Measurements from ENCODE around the gene LNPEP. TPM values are rescaled to one million over a fixed set of nuclear protein-coding genes. Genes with fewer than 3 reads are reported as not detected.

The LNPEP gene
- total RNA-seq, 6 experiments from 2014 or later = 7.5 to 11.2 (median 9.9) TPM

DNA sequence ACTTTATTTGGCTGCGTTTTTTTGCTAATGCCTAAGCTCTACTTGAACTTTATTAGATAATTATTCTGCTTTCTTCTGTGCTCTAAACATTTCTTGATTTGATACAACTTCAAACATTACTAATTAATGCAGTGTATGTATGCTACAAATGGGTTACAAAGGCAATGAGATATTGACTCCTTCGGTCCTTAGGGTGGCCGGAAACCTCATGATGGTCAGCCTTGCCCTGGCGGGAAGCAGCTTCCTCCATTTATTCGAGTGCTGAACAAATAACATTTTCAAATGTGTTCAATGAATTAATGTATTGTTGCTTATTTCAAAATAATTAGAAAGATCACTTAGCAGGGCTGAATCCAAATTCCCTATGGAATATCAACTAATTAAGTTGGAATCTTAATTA is 3.9 kb upstream of the LNPEP start:
- H3K27me3 ChIP-seq = no peaks in the 10 kb centered on the region
- ATAC-seq (no peak), DNase-seq (no peak)
- H3K27ac ChIP-seq = no peak overlapping the region
- no peak for TF ChIP-seq POLR2A (IDR thresholded peaks at IDR 0.05)
- TF ChIP-seq, protein P1, sequence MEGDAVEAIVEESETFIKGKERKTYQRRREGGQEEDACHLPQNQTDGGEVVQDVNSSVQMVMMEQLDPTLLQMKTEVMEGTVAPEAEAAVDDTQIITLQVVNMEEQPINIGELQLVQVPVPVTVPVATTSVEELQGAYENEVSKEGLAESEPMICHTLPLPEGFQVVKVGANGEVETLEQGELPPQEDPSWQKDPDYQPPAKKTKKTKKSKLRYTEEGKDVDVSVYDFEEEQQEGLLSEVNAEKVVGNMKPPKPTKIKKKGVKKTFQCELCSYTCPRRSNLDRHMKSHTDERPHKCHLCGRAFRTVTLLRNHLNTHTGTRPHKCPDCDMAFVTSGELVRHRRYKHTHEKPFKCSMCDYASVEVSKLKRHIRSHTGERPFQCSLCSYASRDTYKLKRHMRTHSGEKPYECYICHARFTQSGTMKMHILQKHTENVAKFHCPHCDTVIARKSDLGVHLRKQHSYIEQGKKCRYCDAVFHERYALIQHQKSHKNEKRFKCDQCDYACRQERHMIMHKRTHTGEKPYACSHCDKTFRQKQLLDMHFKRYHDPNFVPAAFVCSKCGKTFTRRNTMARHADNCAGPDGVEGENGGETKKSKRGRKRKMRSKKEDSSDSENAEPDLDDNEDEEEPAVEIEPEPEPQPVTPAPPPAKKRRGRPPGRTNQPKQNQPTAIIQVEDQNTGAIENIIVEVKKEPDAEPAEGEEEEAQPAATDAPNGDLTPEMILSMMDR (IDR thresholded peaks at IDR 0.05) = no peak
- no peaks in the 10 kb centered on the region for H3K36me3 ChIP-seq
- no peak overlapping the region for H3K4me3 ChIP-seq
- intact Hi-C loops (cut with DNase I) = no loop called here
- H3K9me3 ChIP-seq = peaks cover 0 to 2% (median 0%) of the 10 kb centered on the region in 4 donors
- H3K4me1 ChIP-seq = peaks cover 0 to 12% (median 7%) of the 10 kb centered on the region in 4 donors
- 65% methylated on average over 5 of the region's 5 CpGs for WGBS (ENCODE audit: insufficient coverage, low coverage, low lambda C conversion rate, missing lambda C conversion rate)

DNA sequence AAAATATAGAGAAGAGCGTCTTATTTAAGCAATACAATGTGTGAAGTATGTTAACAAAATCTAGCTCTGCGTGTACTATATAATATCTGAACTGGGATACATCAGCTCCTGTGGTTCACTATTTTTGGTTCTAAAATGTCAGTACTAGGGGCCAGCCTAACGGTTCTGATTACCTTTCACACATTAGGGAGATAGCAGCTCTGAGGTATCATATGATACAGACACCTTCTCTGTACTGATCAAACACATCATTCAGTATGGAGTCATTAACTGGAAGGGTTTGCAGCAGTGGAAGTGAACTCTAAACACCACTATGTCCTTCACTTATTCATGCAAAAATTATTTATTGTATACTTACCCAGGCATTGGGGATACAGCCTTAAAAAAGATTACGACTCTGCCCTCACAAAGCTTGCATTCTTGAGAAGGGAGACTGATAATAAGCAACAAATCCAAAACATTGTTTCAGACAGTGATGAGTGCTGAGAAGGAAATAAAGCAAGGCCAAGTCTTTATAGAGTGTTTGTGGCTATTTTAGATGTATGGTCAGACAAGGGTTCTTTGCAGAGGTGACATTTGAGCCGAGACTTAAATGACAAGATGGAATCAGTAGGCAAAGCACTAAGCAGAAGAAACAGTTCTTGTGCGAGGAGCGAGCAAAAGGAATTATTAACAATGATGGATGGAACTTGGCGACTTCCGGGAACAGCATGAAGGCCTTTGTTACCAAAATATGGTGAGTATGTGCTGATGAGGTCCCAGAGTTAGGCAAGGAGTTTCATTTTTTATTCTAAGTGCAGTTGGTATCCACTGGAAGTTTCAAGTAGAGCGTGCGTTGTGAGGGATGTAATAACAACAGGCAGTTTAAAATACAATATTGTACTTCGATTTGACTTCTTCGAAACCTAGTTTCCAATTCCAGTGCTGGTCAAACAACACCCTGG is 1.8 kb upstream of the LNPEP start:
- ATAC-seq (no peak), DNase-seq (no peak)
- Histone ChIP-seq H3K36me3 (no peaks in the 10 kb centered on the region), H3K27ac (peak overlapping the region; percentile 89 to 97 (median 92)), H3K4me3 (peak overlapping the region; percentile 81 to 87 (median 86)), H3K4me1 (peaks cover 0 to 20% (median 7%) of the 10 kb centered on the region in 4 donors), H3K9me3 (peaks cover 0 to 2% (median 0%) of the 10 kb centered on the region in 4 donors), H3K27me3 (no peaks in the 10 kb centered on the region)
- intact Hi-C loops (cut with DNase I) = no loop called here
- TF ChIP-seq, protein P1 (IDR thresholded peaks at IDR 0.05) = no peak
- no peak for TF ChIP-seq POLR2A (IDR thresholded peaks at IDR 0.05)
- 17% methylated on average over 13 of the region's 13 CpGs for WGBS (ENCODE audit: insufficient coverage, low coverage, low lambda C conversion rate, missing lambda C conversion rate)

DNA sequence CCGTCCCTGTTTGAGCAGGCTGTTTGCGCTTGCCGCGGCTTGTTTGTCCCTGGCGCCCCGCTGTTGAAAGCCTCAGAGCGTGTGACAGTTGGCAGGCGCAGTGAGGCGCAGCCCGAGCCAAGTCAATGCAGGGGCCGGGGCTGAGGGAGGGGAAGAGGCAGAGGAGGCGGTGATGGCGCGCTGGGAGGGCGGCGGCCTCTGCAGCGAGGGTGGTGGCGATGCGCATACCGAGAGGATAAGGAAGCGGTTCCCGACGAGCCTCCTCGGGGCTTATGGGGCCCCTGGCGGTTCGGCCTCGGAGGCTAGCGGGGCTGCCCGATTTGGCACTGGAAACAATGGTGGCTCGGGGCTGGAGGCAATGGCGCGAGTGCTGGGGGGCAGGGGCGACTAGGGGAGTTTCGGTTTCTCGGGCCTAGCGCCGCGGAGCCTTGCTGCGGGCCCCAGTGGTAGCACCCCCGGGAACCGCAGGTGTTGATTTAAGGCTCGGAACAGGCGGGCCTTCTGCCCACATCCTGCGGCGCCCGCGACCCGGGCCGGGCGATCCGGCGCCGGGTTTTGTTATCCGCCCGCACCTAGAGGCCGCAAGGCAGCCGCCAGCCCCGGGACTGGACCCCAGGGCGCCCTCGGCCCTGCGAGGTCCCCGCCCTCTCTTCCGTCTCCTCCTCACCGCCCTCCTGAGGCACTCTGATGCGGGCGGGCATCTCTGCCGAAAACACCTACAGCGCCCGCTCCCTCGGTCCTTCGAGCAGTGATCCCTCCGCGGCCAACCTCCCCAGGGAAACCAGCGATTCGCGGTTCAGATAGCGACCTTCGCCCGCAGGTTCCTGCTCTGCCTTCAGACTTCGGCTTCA is 947 bp upstream of the LNPEP start:
- H3K27me3 ChIP-seq = no peaks in the 10 kb centered on the region
- no peaks in the 10 kb centered on the region for H3K36me3 ChIP-seq
- peak; percentile 93 to 97 (median 96) for DNase-seq
- intact Hi-C loops (cut with DNase I) = no loop called here
- under 1% methylated on average over 18 of the region's 80 CpGs for WGBS (ENCODE audit: insufficient coverage, low coverage, low lambda C conversion rate, missing lambda C conversion rate)
- TF ChIP-seq, protein P1 (IDR thresholded peaks at IDR 0.05) = peak in 2 of 4 donors; percentile 12 to 25
- TF ChIP-seq POLR2A (IDR thresholded peaks at IDR 0.05) = peak; percentile 87
- peak overlapping the region; percentile 89 to 97 (median 92) for H3K27ac ChIP-seq
- peak; percentile 81 to 89 (median 84) for ATAC-seq
- H3K4me3 ChIP-seq = peak overlapping the region; percentile 81 to 87 (median 86)
- H3K9me3 ChIP-seq = peaks cover 0 to 2% (median 0%) of the 10 kb centered on the region in 4 donors
- H3K4me1 ChIP-seq = peaks cover 0 to 20% (median 7%) of the 10 kb centered on the region in 4 donors
